ENCODE measurements around the gene SPTBN2. TPM values are rescaled to one million over a fixed set of nuclear protein-coding genes. Genes with fewer than 3 reads are reported as not detected.

Gene SPTBN2
- total RNA-seq, 1 donor from 2014 or later = 3.2 TPM

GRCh38 chr11:66676931-66677598 is 52.0 kb downstream of the SPTBN2 start:
- intact Hi-C loops (cut with DNase I) = loop anchor here (1.0 to 2.0 kb wide), 4 partner anchors 39 to 84 kb away; partner anchors contain the start of genes CCDC87, CCS, RBM14 and RBM4
- Histone ChIP-seq H3K4me1 (peaks cover 0 to 29% of the 10 kb centered on the region in 2 donors), H3K27me3 (no peaks in the 10 kb centered on the region), H3K27ac (peak overlapping the region; percentile 94 to 97), H3K36me3 (no peaks in the 10 kb centered on the region), H3K4me3 (peak overlapping the region; percentile 79 to 87), H3K9me3 (no peaks in the 10 kb centered on the region)
- TF ChIP-seq, protein P1, sequence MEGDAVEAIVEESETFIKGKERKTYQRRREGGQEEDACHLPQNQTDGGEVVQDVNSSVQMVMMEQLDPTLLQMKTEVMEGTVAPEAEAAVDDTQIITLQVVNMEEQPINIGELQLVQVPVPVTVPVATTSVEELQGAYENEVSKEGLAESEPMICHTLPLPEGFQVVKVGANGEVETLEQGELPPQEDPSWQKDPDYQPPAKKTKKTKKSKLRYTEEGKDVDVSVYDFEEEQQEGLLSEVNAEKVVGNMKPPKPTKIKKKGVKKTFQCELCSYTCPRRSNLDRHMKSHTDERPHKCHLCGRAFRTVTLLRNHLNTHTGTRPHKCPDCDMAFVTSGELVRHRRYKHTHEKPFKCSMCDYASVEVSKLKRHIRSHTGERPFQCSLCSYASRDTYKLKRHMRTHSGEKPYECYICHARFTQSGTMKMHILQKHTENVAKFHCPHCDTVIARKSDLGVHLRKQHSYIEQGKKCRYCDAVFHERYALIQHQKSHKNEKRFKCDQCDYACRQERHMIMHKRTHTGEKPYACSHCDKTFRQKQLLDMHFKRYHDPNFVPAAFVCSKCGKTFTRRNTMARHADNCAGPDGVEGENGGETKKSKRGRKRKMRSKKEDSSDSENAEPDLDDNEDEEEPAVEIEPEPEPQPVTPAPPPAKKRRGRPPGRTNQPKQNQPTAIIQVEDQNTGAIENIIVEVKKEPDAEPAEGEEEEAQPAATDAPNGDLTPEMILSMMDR (IDR thresholded peaks at IDR 0.05) = no peak
- no peak for DNase-seq (ENCODE audit: low spot score in 2 of 2)

DNA sequence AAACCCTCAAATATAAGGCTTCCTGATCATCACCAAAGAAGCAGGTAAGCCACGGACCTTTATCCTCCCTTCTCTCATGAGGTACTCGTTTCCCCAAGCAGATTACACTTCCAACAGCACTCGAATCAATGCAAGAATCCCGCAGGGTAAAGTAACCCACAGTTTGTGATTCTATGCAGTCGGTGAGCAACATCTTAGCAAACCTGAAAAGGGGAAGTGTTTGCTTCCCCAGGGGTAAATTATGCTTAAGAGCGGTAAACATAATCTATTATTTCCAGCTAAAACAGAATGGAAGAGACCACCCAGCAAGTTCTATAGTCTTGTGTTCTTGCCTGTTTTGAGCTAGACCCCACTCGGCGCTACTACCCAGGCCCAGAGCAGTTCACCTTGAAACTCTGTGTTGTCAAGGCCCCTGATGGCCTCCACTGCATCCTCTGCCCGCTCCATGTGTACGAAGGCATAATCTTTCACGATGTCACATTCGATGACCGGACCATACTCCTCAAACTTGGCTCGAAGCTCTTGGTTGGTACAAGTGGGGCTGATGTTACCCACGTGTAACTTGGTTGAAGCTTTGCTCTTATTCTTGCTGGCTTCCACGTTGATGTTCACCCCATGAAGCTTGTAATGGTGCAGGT is 52.6 kb downstream of the SPTBN2 start:
- Histone ChIP-seq H3K27me3 (no peaks in the 10 kb centered on the region), H3K4me3 (peak overlapping the region; percentile 20 to 87), H3K4me1 (peaks cover 0 to 29% of the 10 kb centered on the region in 2 donors), H3K9me3 (no peaks in the 10 kb centered on the region), H3K27ac (no peak overlapping the region), H3K36me3 (no peaks in the 10 kb centered on the region)
- TF ChIP-seq, protein P1 (IDR thresholded peaks at IDR 0.05) = no peak
- no peak for DNase-seq (ENCODE audit: low spot score in 2 of 2)
- intact Hi-C loops (cut with DNase I) = loop anchor here (2.0 kb wide), 1 partner anchor 68 kb away; a partner anchor contains a TSS

GRCh38 chr11:66674964-66675602 is 53.9 kb downstream of the SPTBN2 start:
- Histone ChIP-seq H3K4me1 (peaks cover 0 to 29% of the 10 kb centered on the region in 2 donors), H3K4me3 (no peak overlapping the region), H3K27ac (no peak overlapping the region), H3K27me3 (no peaks in the 10 kb centered on the region), H3K9me3 (no peaks in the 10 kb centered on the region), H3K36me3 (no peaks in the 10 kb centered on the region)
- intact Hi-C loops (cut with DNase I) = no loop called here
- DNase-seq (ENCODE audit: low spot score in 2 of 2) = no peak
- TF ChIP-seq, protein P1 (IDR thresholded peaks at IDR 0.05) = no peak

DNA sequence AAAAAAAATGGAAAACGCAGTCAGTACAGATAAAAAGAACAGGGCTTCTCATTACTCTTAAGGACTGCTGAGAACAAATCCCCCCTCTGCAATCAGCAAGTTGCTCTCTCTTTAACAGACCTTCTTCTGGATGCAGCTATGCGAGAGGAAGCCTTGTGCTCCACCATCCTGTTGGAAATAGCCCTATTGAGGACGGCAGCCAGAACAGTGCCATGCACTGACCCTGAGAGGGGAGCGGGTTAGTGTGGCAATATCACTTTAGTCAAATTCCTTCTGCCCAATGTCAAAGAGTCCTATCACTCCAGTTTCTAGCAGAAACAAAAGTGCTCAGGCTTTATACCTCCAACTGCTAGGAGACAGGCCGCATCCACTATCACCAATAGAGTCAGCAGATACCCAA is 58.2 kb downstream of the SPTBN2 start:
- intact Hi-C loops (cut with DNase I) = no loop called here
- Histone ChIP-seq H3K27ac (no peak overlapping the region), H3K27me3 (no peaks in the 10 kb centered on the region), H3K4me1 (peaks cover 0 to 12% of the 10 kb centered on the region in 2 donors), H3K9me3 (no peaks in the 10 kb centered on the region), H3K4me3 (no peak overlapping the region), H3K36me3 (peaks cover 22 to 24% of the 10 kb centered on the region in 2 donors)
- TF ChIP-seq, protein P1 (IDR thresholded peaks at IDR 0.05) = no peak
- DNase-seq (ENCODE audit: low spot score in 2 of 2) = no peak

DNA sequence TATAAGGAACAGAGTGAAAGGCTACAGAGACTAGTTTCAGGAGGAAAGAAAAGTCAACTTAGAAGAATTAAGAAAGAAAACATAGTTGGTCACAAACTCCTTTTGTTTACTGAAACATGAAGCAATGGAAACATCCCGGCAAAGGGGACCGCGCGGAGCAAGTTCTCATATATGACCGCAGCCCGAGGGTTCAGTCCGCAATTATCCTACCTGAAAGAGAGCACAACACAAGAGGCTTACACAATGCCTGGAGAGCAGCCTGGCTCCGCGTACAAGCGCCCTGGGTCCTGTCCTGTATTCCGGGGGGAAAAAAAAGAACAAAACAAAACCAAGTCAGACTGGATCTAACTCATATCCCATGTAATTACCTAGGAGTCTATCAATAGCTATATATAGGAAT is 63.6 kb downstream of the SPTBN2 start:
- Histone ChIP-seq H3K4me3 (no peak overlapping the region), H3K36me3 (peaks cover 38 to 59% of the 10 kb centered on the region in 2 donors), H3K27ac (no peak overlapping the region), H3K9me3 (no peaks in the 10 kb centered on the region), H3K27me3 (no peaks in the 10 kb centered on the region), H3K4me1 (no peaks in the 10 kb centered on the region)
- DNase-seq (ENCODE audit: low spot score in 2 of 2) = peak in 1 of 2 donors; percentile 45
- TF ChIP-seq, protein P1 (IDR thresholded peaks at IDR 0.05) = no peak
- intact Hi-C loops (cut with DNase I) = no loop called here
